H1 (cell line): ENCODE measurements around the gene TNIP1. TPM values are rescaled to one million over a fixed set of nuclear protein-coding genes. Genes with fewer than 3 reads are reported as not detected.

Experiments used
- BCL11A ChIP-seq, 2 experiments: IDR thresholded peaks; one replicate each; pipeline ENCODE4 v1.6.1; 2011; ENCODE audit warnings: low read depth in 2 of 2, low read length in 2 of 2, mild to moderate bottlenecking in 2 of 2
- CHD7 ChIP-seq: fragments of 300-600 bp; sonication (generic); IDR thresholded peaks from 2 replicates; pipeline ENCODE4 v1.7.1; 2012; ENCODE audit warnings: low read length, moderate library complexity, mild to moderate bottlenecking, inconsistent platforms; ENCODE audit not compliant: insufficient replicate concordance
- TAF7 ChIP-seq: optimal IDR thresholded peaks from 2 replicates; pipeline ENCODE3; 2011; ENCODE audit warnings: low read depth, mild to moderate bottlenecking, inconsistent platforms, low read length, moderate library complexity, borderline replicate concordance
- polyA plus RNA-seq, 7 experiments: library from polyadenylated mRNA; depleted of rRNA in 3 of 7; stranded (reverse) in 5 of 7; unstranded in 2 of 7; fragments of >200 nt in 5 of 7; fragments of 200-250 nt in 2 of 7; gene quantifications; 1 replicate in 5 of 7; 2 replicates in 1 of 7; 4 replicates in 1 of 7; pipeline versions ENCODE4 v1.2.1 to v1.2.3, GENCODE V29; 2011 to 2013; ENCODE audit warnings: missing spikeins in 2 of 7, mixed read lengths in 2 of 7
- total RNA-seq: library from RNA; stranded (reverse); fragmentation: NEBNext Ultra II Directional; extraction: Animal tissue kit (Norgen Biotek cat#: 25700); gene quantifications from 2 replicates; pipeline ENCODE4 v1.2.1, GENCODE V29; 2021

Gene TNIP1
- total and polyA plus RNA-seq, 2 of the 8 experiments (the other 6 are each of a cell fraction or from before 2014, with no cell fraction given): 14.2 to 31.9 TPM

- no peak for TF ChIP-seq CHD7
- no peak for TF ChIP-seq BCL11A (IDR thresholded peaks at IDR 0.05; ENCODE audit: low read depth in 2 of 2, low read length in 2 of 2)
- no peak for TF ChIP-seq TAF7
Measured at GRCh38 chr5:151113651-151114050, 32.8 kb upstream of the TNIP1 start (continued).
